Non-pigmented ciliary epithelial cell (primary cell): ENCODE data around the gene GNA12.
"Not testable (repeated sequence)": the region's sequence is repeated elsewhere in the genome, so short reads cannot be mapped to it uniquely, and the experiment has no call there.

Experiments used
- DNase-seq: peaks from one replicate; pipeline ENCODE4 v3.0.0-alpha.2; 2010; ENCODE audit warnings: low read depth

The GNA12 gene

DNA sequence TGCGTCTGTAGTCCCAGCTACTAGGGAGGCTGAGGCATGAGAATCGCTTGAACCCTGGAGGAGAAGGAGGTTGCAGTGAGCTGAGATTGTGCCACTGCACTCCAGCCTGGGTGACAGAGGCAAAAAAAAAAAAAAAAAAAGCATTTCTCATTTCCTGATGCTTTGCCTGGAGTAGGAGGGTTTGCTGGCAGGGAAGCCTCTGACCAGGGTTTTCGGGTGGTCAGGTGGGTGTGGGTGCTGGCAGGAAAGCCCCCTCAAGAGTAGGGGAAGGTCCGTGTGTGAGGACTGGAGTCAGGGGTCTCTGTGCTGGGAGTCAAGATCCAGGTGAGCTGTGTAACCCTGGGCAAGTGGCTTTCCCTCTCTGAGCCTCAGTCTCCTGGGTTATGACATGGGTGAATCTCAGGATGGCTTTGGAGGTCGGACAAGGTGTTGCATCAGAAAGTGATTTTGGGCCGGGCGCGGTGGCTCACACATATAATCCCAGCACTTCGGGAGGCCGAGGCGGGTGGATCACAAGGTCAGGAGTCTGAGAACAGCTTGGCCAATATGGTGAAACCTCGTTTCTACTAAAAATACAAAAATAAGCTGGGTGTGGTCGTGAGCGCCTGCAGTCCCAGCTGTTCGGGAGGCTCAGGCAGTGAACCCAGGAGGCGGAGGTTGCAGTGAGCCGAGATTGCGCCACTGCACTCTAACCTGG, 152.9 kb downstream of the GNA12 start:
- no peak for DNase-seq

- DNase-seq = peak; percentile 15
Measured at GRCh38 chr7:2689951-2690705, 154.0 kb downstream of the GNA12 start.

GRCh38 chr7:2689343-2689847, 154.7 kb downstream of the GNA12 start:
- no peak for DNase-seq

- DNase-seq = no peak
Measured at GRCh38 chr7:2688409-2689342, 155.4 kb downstream of the GNA12 start.

GRCh38 chr7:2687881-2688318, 156.2 kb downstream of the GNA12 start, which contains the start of gene AMZ1:
AMZ1 (plus strand) TSS chr7:2688202; CDS start chr7:2700452, 12,250 bp downstream.
- no peak for DNase-seq

DNA sequence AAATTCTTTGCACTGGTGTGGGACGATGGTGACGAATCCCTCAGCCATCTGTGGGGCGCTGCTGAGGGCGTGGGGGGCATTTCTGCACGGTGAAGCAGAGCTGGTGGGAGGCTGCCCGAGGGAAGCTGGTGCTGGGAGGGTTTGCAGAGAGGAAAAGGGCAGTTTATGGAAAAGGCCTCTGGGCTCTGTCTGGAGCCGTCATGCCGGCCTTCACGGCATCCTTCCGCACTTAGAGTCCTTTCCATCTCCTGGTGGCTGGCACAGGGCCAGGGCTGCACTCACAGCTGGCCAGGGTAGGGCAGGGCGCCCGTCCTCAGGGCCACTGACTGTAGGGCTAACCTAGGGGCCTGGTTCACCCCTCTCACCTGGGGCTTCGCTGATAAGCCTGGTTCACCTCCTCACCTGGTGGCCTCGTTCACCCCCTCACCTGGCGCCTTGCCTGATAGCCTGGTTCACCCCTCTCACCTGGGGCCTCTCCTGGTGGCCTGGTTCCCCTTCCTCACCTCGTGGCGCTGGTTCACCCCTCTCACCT, 156.7 kb downstream of the GNA12 start:
- DNase-seq = no peak

GRCh38 chr7:2686101-2686500, 158.0 kb downstream of the GNA12 start:
- DNase-seq = no peak

GRCh38 chr7:2684501-2684900, 159.6 kb downstream of the GNA12 start:
- no peak for DNase-seq

DNA sequence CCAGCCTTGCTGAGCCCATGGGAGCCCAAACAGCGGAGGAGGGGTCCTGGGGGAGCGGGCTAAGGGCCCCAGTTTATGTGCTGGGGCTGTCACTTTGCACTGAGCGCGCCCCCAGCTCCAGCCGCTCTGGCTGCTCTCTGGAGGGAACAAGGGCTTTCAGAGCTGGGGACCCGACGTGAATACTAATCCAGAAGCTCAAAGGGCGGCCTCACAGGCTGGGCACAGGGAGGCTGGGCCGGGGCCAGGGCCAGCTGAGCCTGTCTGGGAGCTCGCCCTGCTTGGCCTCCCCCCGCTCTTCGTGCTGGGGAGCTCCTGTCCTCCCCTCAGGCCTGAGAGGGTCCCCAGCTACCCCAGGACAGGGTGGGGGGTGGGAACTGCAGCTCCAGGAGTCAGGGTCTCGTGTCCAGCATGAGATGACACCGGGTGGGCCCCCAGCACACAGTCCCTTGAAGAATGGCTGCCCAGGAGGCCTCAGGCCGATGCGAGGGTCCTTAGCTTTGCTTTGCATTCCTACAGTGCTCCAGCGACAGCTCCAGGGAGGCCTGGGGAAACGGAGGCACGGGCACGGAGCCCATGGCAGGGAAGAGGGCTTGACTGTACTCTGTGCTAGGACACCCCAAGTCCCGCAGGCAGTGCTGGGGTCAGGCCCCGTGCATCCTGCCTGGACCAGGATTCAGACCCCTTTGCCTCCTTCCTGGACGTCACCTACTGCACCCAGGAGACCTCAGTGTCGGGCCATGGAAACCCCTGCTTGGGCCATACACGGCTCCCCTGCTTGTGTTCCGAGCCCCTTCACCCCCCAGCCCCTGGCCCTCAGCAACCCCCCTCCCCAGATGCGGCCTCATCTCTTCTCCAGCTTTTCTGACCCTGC, 161.9 kb downstream of the GNA12 start:
- no peak for DNase-seq

DNA sequence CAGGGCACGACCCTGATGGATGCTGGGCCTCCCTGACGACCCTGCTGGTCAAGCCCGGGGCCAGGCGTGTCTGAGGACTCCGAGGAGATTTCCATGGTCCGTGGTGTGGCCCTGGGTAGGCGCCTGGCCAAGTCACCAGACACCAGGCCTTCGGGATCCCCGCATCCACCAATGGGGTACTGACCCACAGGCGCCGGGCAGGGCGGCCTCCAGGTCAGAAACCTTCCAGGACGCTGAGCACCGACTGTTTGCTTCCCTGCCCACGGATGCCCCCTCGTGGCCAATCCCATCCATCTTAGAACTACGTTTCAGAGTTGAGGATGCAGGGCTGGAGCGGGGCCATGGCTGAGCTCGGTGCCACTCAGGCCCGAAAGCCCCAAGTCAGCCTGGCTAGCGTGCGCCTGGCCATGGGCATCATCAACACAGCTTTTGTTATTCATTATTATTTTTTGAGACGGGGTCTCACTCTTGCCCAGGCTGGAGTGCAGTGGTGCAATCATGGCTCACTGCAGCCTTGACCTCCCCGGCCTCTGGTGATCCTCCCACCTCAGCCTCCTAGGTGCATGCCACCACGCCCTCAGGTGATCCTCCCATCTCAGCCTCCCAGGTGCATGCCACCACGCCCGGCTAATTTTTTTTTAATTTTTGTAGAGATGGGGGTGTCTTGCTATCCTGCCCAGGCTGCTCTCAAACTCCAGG, 163.2 kb downstream of the GNA12 start:
- no peak for DNase-seq

GRCh38 chr7:2680256-2680655, 163.9 kb downstream of the GNA12 start:
- no peak for DNase-seq

DNA sequence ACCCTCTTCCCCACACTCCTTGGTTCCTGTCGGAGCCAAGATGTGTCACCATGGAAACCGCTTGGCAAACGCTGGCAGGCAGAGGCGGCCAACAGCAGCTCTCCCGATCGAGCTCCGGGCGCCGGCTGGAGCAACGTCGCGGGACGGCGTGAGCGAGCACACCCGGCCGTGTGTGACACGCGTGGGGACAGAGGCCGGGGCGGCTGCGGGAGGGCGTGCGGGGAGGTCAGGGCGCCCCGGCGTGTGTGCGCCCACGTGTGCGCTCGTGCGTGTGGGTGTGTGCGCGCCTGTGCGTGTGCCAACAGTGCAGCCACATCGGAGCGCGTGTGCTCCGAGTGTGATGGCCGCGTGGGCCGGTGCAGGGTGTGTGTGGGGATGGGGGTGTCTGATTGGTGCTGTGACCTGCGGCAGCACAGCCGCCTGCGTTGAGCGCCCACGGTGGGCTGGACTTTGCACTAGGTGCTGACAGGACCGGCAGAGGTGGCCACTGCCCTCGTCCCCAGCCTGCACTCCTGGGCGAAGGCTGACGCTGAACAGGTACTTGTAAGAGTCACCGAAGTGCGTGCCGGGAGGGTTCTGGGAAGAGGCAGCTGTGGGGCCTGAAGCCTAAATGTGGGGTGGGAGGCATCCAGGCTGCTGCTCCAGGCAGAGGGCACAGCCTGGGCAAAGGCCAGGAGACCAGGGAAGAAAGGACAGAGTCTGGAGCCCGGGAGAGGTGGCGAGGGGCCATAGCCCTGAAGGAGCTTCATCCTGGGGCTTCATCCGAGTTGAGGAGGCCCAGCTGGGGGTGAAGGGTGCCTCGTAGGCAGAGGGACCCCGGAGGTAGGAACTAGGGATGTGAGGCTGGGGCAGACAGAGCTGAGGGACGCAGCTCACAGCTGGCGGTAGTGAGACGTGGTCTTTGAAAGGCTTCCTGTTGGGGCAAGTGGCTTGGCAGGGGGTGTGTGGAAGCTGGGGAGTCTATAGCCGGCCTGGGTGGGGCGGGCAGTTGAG, 164.7 kb downstream of the GNA12 start:
- not testable (repeated sequence) for DNase-seq

GRCh38 chr7:2678454-2678853, 165.7 kb downstream of the GNA12 start:
- not testable (repeated sequence) for DNase-seq
